T-helper 17 cell (primary cell): Measurements from ENCODE around the gene LACTBL1. TPM values are rescaled to one million over a fixed set of nuclear protein-coding genes. Genes with fewer than 3 reads are reported as not detected.
"Not testable (repeated sequence)": the region's sequence is repeated elsewhere in the genome, so short reads cannot be mapped to it uniquely, and the experiment has no call there.

Experiments
- ATAC-seq: fragments of 150-1000 bp; cut with Tn5 transposase; 2 replicates; pipeline ENCODE4 v1.10.0; 2021; ENCODE audit warnings: mild to moderate bottlenecking, moderate library complexity
- DNase-seq, 3 donors: peaks; one replicate each; pipeline versions ENCODE4 v3.0.0 to v3.0.0-alpha.2; 2020 to 2021
- H3K9me3 ChIP-seq: one replicate; pipeline ENCODE4 v1.7.0; 2013; ENCODE audit warnings: low read length, mild to moderate bottlenecking; ENCODE audit not compliant: control insufficient read depth, poor library complexity, severe bottlenecking
- H3K27ac Mint-ChIP-seq: one replicate; pipeline ENCODE4 v1.8.0; 2022; ENCODE audit warnings: mild to moderate bottlenecking, moderate library complexity, mixed read lengths
- H3K27me3 Mint-ChIP-seq: one replicate; pipeline ENCODE4 v1.8.0; 2022; ENCODE audit warnings: mixed read lengths
- H3K36me3 Mint-ChIP-seq: one replicate; pipeline ENCODE4 v1.8.0; 2022; ENCODE audit warnings: low read depth, mixed read lengths
- H3K4me1 Mint-ChIP-seq: one replicate; pipeline ENCODE4 v1.8.0; 2022; ENCODE audit warnings: mild to moderate bottlenecking, mixed read lengths
- H3K4me3 Mint-ChIP-seq: one replicate; pipeline ENCODE4 v1.8.0; 2022; ENCODE audit warnings: mild to moderate bottlenecking, moderate library complexity, mixed read lengths
- total RNA-seq, 4 donors: library from RNA in 2 of 4; stranded (reverse) in 2 of 4; gene quantifications; one replicate each; pipeline ENCODE4 v1.2.3 and lab custom pipeline; 2022 to 2026

The LACTBL1 gene
- total RNA-seq, 2 donors from 2014 or later = not detected

DNA sequence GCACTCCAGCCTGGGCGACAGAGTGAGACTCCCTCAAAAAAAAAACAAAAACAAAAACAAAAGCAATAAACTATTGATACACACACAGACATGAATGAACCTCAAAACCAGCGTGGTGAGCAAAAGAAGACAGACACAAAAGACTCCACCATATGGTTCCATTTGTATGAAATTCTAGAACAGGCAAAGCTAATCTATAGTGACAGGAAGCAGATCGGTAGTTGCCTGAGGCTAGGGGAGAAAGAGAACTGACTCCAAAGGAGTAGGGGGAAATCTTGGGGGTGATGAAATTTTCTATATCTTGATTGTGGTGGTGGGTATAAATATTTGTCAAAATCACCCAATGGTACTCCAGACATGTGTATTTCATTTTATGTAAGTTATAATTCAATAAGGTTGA, 20.9 kb downstream of the LACTBL1 start:
- H3K36me3 Mint-ChIP-seq = no peaks in the 10 kb centered on the region
- H3K27ac Mint-ChIP-seq = no peak overlapping the region
- ATAC-seq (no peak), DNase-seq (no peak)
- no peaks in the 10 kb centered on the region for H3K4me1 Mint-ChIP-seq
- no peaks in the 10 kb centered on the region for H3K9me3 ChIP-seq
- H3K27me3 Mint-ChIP-seq = peaks cover 54% of the 10 kb centered on the region
- no peak overlapping the region for H3K4me3 Mint-ChIP-seq

DNA sequence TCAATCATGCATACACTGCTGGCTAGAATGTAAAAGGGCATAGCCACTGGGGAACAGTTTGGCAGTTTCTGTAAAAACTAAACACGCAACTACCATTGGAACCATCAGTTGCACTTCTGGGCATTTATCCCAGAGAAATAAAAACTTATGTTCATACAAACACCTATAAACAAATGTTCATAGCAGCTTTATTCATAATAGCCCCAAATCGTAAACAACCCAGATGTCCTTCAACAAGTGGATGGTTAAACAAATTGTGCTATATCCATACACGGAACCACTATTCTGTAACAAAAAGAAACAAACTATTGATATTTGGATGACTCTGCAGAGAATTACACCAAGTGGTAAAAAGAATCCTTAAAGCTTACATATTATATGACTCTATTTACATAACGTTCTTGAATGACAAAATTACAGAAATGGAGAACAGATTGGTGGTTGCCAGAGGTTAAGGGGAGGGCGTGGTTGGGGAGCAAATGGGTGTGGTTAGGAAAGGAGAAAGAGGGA, 22.8 kb downstream of the LACTBL1 start:
- no peak for ATAC-seq
- Mint-ChIP-seq H3K4me1 (no peaks in the 10 kb centered on the region), H3K27me3 (peaks cover 55% of the 10 kb centered on the region), H3K36me3 (no peaks in the 10 kb centered on the region), H3K4me3 (no peak overlapping the region), H3K27ac (no peak overlapping the region)
- no peak for DNase-seq
- H3K9me3 ChIP-seq = no peaks in the 10 kb centered on the region

- Mint-ChIP-seq H3K27me3 (peaks cover 48% of the 10 kb centered on the region), H3K27ac (peak overlapping the region; percentile 56)
- H3K36me3 Mint-ChIP-seq, H3K4me3 Mint-ChIP-seq, DNase-seq, ATAC-seq, H3K9me3 ChIP-seq, H3K4me1 Mint-ChIP-seq: not testable (repeated sequence)
These were observed 27.5 kb downstream of the LACTBL1 start for GRCh38 chr1:22945171-22945570.

DNA sequence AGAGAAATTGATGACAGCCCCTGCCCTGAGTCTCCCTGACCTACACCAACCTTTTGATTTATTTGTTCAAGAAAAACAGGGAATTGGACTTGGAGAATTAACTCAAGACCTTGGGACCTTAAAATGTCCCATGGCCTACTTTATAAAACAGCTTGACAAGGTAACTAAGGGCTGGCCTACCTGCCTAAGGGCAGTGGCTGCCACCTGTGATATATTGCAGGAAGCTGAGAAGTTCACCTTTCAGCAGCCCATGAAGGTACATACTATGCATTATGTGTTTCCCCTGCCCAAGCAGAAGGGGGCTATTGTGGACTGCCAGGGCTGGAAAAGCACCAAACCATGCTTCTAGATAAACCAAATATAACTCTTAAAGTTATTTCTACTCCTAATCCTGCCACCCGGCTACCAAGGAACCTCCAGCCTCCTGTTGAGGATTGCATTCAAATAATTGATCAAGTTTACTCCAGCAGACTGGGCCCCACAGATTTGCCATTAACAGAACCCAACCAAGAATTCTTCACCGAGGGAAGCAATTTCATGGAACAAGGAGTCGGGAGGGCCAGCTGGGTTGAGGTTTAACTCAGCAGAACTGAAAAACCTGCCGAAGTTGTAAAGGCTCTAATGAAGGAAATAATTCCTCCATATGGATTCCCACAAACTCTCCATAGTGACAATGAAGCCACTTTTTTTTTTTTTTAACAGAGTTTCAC, 28.2 kb downstream of the LACTBL1 start:
- Mint-ChIP-seq H3K27me3 (peaks cover 44% of the 10 kb centered on the region), H3K4me1 (no peaks in the 10 kb centered on the region), H3K27ac (peak overlapping the region; percentile 56), H3K36me3 (no peaks in the 10 kb centered on the region), H3K4me3 (no peak overlapping the region)
- DNase-seq (no peak), ATAC-seq (no peak)
- no peaks in the 10 kb centered on the region for H3K9me3 ChIP-seq

DNA sequence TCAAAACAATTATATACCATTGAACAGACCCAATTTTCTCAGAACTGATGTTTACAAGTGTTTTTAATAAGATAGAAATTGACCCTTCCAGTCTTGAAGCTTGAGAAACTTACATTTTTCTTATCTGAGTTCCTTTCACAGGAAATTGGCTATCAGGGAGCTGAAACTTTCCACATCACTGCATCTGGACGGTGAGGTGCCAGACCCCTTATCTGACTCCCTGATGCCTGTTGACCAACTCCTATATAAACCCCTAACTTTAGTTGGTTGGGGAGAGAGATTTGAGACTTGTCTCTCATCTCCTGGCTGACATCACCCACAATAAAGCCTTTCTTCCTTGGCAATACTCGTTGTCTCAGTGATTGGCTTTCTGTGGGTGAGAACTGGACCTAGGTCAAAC, 31.4 kb downstream of the LACTBL1 start:
- no peak for ATAC-seq
- H3K36me3 Mint-ChIP-seq = peaks cover 2% of the 10 kb centered on the region
- H3K4me3 Mint-ChIP-seq = no peak overlapping the region

GRCh38 chr1:22936681-22937080, 36.0 kb downstream of the LACTBL1 start:
- DNase-seq (no peak), ATAC-seq (no peak)
- no peaks in the 10 kb centered on the region for H3K4me1 Mint-ChIP-seq
- no peak overlapping the region for H3K4me3 Mint-ChIP-seq
- H3K36me3 Mint-ChIP-seq = peaks cover 2% of the 10 kb centered on the region
- H3K27me3 Mint-ChIP-seq = peaks cover 11% of the 10 kb centered on the region
- H3K9me3 ChIP-seq = no peaks in the 10 kb centered on the region
- no peak overlapping the region for H3K27ac Mint-ChIP-seq

More for the DNA sequence above, 31.4 kb downstream of the LACTBL1 start:
- H3K9me3 ChIP-seq = no peaks in the 10 kb centered on the region
- Mint-ChIP-seq H3K27me3 (peaks cover 32% of the 10 kb centered on the region), H3K4me1 (no peaks in the 10 kb centered on the region), H3K27ac (no peak overlapping the region)
- DNase-seq = no peak

DNA sequence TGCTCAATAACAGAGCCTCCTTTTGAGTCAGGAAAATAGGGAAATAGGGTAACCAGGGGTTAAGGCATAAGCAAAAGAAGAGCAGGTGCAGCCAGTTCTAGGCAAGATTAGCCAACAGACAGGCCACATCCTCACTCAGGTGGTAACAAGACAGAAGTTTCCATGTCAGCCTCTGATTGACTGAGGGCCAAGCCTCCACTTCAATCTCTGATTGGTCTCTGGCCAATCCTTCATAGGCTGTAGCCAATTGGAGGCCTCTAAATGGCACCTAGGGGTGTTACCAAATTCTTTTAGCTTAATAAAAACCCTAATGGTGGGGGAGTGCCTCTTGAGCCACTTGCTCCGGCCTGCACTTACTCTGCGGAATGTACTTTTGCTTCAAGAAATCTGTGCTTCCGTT, 37.2 kb downstream of the LACTBL1 start:
- Mint-ChIP-seq H3K27me3 (peaks cover 11% of the 10 kb centered on the region), H3K27ac (no peak overlapping the region), H3K4me1 (no peaks in the 10 kb centered on the region)

GRCh38 chr1:22932803-22933470, 39.7 kb downstream of the LACTBL1 start:
- H3K4me3 Mint-ChIP-seq = no peak overlapping the region
- H3K27ac Mint-ChIP-seq = no peak overlapping the region
- H3K4me1 Mint-ChIP-seq = no peaks in the 10 kb centered on the region
- DNase-seq (no peak), ATAC-seq (no peak)
- no peaks in the 10 kb centered on the region for H3K36me3 Mint-ChIP-seq
- H3K27me3 Mint-ChIP-seq = peaks cover 33% of the 10 kb centered on the region
- no peaks in the 10 kb centered on the region for H3K9me3 ChIP-seq

More for the DNA sequence above, 37.2 kb downstream of the LACTBL1 start:
- peaks cover 2% of the 10 kb centered on the region for H3K36me3 Mint-ChIP-seq
- no peak overlapping the region for H3K4me3 Mint-ChIP-seq
- DNase-seq (no peak), ATAC-seq (no peak)
- H3K9me3 ChIP-seq = no peaks in the 10 kb centered on the region

- Mint-ChIP-seq H3K27me3 (peaks cover 47% of the 10 kb centered on the region), H3K4me1 (no peaks in the 10 kb centered on the region), H3K27ac (no peak overlapping the region), H3K4me3 (no peak overlapping the region), H3K36me3 (no peaks in the 10 kb centered on the region)
- ATAC-seq = no peak
- DNase-seq = no peak
- H3K9me3 ChIP-seq = no peaks in the 10 kb centered on the region
These were observed 42.3 kb downstream of the LACTBL1 start for GRCh38 chr1:22930240-22930912.

- H3K36me3 Mint-ChIP-seq = peaks cover 2% of the 10 kb centered on the region
- no peak overlapping the region for H3K4me3 Mint-ChIP-seq
- no peak for DNase-seq
- ATAC-seq = no peak
- H3K9me3 ChIP-seq = no peaks in the 10 kb centered on the region
- peaks cover 71% of the 10 kb centered on the region for H3K27me3 Mint-ChIP-seq
- peaks cover 2% of the 10 kb centered on the region for H3K4me1 Mint-ChIP-seq
- no peak overlapping the region for H3K27ac Mint-ChIP-seq
These were observed 47.6 kb downstream of the LACTBL1 start for GRCh38 chr1:22925111-22925510.

- no peaks in the 10 kb centered on the region for H3K9me3 ChIP-seq
- H3K4me1 Mint-ChIP-seq = peaks cover 2% of the 10 kb centered on the region
- H3K27me3 Mint-ChIP-seq = peaks cover 55% of the 10 kb centered on the region
- DNase-seq (no peak), ATAC-seq (no peak)
- no peak overlapping the region for H3K4me3 Mint-ChIP-seq
- H3K36me3 Mint-ChIP-seq = peaks cover 2% of the 10 kb centered on the region
- H3K27ac Mint-ChIP-seq = no peak overlapping the region
These were observed 50.0 kb downstream of the LACTBL1 start for GRCh38 chr1:22922640-22923039.

- H3K4me1 Mint-ChIP-seq = peaks cover 2% of the 10 kb centered on the region
- H3K27ac Mint-ChIP-seq = no peak overlapping the region
- DNase-seq = no peak
- no peak overlapping the region for H3K4me3 Mint-ChIP-seq
- H3K27me3 Mint-ChIP-seq = peaks cover 55% of the 10 kb centered on the region
- no peaks in the 10 kb centered on the region for H3K9me3 ChIP-seq
- no peak for ATAC-seq
- peaks cover 2% of the 10 kb centered on the region for H3K36me3 Mint-ChIP-seq
These were observed 51.1 kb downstream of the LACTBL1 start for GRCh38 chr1:22921452-22922126.
